HepG2 (cell line): ENCODE results near the gene CALR. TPM values are rescaled to one million over a fixed set of nuclear protein-coding genes. Genes with fewer than 3 reads are reported as not detected.

Experiments
- ELF3 ChIP-seq: IDR thresholded peaks from 2 replicates; pipeline ENCODE4 v1.6.1; 2016; ENCODE audit warnings: missing genetic modification reagents, missing compliant biosample characterization
- KDM5B ChIP-seq: sonication (generic); formaldehyde crosslinking; IDR thresholded peaks from 2 replicates; pipeline ENCODE4 v1.4.0; 2020; ENCODE audit warnings: missing genetic modification reagents, mild to moderate bottlenecking, borderline replicate concordance
- MYC ChIP-seq: sonication (generic); formaldehyde crosslinking; IDR thresholded peaks from 2 replicates; pipeline ENCODE4 v1.9.0; 2021; ENCODE audit warnings: missing genetic modification reagents, borderline replicate concordance
- PAXIP1 ChIP-seq: sonication (generic); formaldehyde crosslinking; conservative IDR thresholded peaks from 2 replicates; pipeline ENCODE4 v1.4.0; 2020; ENCODE audit warnings: mild to moderate bottlenecking, missing genetic modification reagents, moderate library complexity
- SRSF9 ChIP-seq: fragments of 200-400 bp; formaldehyde crosslinking; IDR thresholded peaks from 2 replicates; pipeline ENCODE4 v1.6.1; 2018; ENCODE audit warnings: borderline replicate concordance, mild to moderate bottlenecking, low read depth, low read length; ENCODE audit not compliant: insufficient read depth, poor library complexity, severe bottlenecking
- TBX2 ChIP-seq: sonication (generic); formaldehyde crosslinking; IDR thresholded peaks from 2 replicates; pipeline ENCODE4 v1.5.0; 2020; ENCODE audit warnings: missing genetic modification reagents, mild to moderate bottlenecking, borderline replicate concordance
- ZNF432 ChIP-seq: sonication (generic); formaldehyde crosslinking; IDR thresholded peaks from 2 replicates; pipeline ENCODE4 v1.5.0; 2020; ENCODE audit warnings: missing genetic modification reagents, mild to moderate bottlenecking, borderline replicate concordance
- ZNF570 ChIP-seq: sonication (generic); formaldehyde crosslinking; IDR thresholded peaks from 2 replicates; pipeline ENCODE4 v1.4.0; 2020; ENCODE audit warnings: mild to moderate bottlenecking, missing genetic modification reagents, borderline replicate concordance
- polyA plus RNA-seq, 8 experiments: library from polyadenylated mRNA; depleted of rRNA in 3 of 8; stranded (reverse) in 7 of 8; unstranded in 1 of 8; fragments of >200 nt; fragmentation: Illumina TruSeq in 4 of 8; extraction: Trizol in 4 of 8; gene quantifications; 2 replicates each; pipeline versions ENCODE4 v1.2.1 to v1.2.3, GENCODE V29; 2011 to 2016; ENCODE audit warnings: low read depth in 4 of 8, missing spikeins in 1 of 8, mixed read lengths in 1 of 8; ENCODE audit not compliant: insufficient read depth in 1 of 8
- total RNA-seq, 5 experiments: library from RNA; depleted of rRNA; stranded (reverse); fragments of >200 nt; fragmentation: Illumina TruSeq; extraction: Trizol; gene quantifications; 2 replicates each; pipeline ENCODE4 v1.2.3, GENCODE V29; 2016; ENCODE audit warnings: low read depth in 1 of 5
- TF ChIP-seq, protein P1 (sequence below), 2 experiments: fragments of 450-650 bp in 1 of 2; sonication (generic) in 1 of 2; formaldehyde crosslinking in 1 of 2; IDR thresholded peaks; 2 replicates each; pipeline versions ENCODE4 v1.6.1 to v1.8.0; 2016 to 2022; ENCODE audit warnings: antibody characterized with exemption in 1 of 2, mild to moderate bottlenecking in 1 of 2, missing genetic modification reagents in 1 of 2
- TF ChIP-seq, protein P2 (sequence below): sonication (generic); formaldehyde crosslinking; IDR thresholded peaks from 2 replicates; pipeline ENCODE4 v1.9.0; 2021; ENCODE audit warnings: missing genetic modification reagents, mild to moderate bottlenecking, borderline replicate concordance
- TF ChIP-seq, protein P3 (sequence below): sonication (generic); formaldehyde crosslinking; conservative IDR thresholded peaks from 2 replicates; pipeline ENCODE4 v1.4.0; 2020; ENCODE audit warnings: missing genetic modification reagents

The CALR gene
- total and polyA plus RNA-seq, 2 of the 13 experiments (the other 11 are each of a cell fraction or from before 2014, with no cell fraction given), result 898 to 934 TPM

DNA sequence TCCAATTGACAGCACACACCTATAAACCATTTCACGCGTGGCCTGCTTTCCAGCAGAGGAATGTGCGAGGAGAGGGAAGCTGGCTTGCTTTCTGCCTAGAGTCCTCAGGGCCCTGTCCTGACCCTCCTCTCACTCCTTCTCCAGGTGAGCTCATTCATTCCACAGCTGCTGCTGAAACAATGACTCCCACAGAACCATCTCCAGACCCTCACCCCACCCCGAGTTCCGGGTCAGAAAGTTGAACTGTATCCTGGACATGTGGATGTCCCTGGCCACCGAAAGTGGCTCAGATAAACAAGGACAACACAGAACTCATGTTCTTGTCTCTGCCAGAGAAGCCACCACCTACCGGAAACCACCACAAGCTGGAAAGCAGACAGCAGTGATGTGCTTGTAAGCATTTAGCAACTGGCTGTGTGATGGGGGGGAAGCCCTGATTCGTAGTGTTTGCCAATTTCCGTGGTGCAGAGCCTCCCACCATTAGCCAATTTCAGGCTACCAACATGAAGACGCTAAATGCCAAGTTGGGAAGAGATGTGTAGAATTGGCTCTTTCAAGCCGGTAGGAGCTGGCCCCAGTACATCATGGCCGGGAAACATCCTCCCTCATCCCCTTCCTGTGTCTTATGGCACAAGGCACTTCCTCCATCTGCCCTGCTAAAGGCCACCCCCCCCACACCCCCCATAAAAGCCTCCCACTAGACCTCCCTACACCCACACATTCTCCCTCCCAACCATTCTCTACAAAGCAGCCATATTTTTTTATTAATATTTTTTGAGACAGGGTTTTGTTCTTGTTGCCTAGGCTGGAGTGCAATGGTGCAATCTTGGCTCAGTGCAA is 24.3 kb upstream of the CALR start (continued):
- TF ChIP-seq, protein P1, sequence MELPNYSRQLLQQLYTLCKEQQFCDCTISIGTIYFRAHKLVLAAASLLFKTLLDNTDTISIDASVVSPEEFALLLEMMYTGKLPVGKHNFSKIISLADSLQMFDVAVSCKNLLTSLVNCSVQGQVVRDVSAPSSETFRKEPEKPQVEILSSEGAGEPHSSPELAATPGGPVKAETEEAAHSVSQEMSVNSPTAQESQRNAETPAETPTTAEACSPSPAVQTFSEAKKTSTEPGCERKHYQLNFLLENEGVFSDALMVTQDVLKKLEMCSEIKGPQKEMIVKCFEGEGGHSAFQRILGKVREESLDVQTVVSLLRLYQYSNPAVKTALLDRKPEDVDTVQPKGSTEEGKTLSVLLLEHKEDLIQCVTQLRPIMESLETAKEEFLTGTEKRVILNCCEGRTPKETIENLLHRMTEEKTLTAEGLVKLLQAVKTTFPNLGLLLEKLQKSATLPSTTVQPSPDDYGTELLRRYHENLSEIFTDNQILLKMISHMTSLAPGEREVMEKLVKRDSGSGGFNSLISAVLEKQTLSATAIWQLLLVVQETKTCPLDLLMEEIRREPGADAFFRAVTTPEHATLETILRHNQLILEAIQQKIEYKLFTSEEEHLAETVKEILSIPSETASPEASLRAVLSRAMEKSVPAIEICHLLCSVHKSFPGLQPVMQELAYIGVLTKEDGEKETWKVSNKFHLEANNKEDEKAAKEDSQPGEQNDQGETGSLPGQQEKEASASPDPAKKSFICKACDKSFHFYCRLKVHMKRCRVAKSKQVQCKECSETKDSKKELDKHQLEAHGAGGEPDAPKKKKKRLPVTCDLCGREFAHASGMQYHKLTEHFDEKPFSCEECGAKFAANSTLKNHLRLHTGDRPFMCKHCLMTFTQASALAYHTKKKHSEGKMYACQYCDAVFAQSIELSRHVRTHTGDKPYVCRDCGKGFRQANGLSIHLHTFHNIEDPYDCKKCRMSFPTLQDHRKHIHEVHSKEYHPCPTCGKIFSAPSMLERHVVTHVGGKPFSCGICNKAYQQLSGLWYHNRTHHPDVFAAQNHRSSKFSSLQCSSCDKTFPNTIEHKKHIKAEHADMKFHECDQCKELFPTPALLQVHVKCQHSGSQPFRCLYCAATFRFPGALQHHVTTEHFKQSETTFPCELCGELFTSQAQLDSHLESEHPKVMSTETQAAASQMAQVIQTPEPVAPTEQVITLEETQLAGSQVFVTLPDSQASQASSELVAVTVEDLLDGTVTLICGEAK (IDR thresholded peaks at IDR 0.05), result no peak
- TF ChIP-seq, protein P1 (CRISPR knock-in tag; IDR thresholded peaks at IDR 0.05), result no peak
- TF ChIP-seq PAXIP1 (CRISPR knock-in tag), result 0 out of 2 replicates have a peak, but pooled peaks have one; percentile 45
- no peak for TF ChIP-seq ZNF432 (CRISPR knock-in tag)
- peak; percentile 57; the same call in 1 of the 2 replicates for TF ChIP-seq MYC
- TF ChIP-seq ELF3 (CRISPR knock-in tag), result peak; percentile 53
- TF ChIP-seq, protein P2, sequence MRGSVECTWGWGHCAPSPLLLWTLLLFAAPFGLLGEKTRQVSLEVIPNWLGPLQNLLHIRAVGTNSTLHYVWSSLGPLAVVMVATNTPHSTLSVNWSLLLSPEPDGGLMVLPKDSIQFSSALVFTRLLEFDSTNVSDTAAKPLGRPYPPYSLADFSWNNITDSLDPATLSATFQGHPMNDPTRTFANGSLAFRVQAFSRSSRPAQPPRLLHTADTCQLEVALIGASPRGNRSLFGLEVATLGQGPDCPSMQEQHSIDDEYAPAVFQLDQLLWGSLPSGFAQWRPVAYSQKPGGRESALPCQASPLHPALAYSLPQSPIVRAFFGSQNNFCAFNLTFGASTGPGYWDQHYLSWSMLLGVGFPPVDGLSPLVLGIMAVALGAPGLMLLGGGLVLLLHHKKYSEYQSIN, result no peak
- no peak for TF ChIP-seq ZNF570 (CRISPR knock-in tag)
- TF ChIP-seq SRSF9, result no peak
- no peak for TF ChIP-seq KDM5B
- no peak for TF ChIP-seq TBX2 (CRISPR knock-in tag)
- TF ChIP-seq, protein P3, sequence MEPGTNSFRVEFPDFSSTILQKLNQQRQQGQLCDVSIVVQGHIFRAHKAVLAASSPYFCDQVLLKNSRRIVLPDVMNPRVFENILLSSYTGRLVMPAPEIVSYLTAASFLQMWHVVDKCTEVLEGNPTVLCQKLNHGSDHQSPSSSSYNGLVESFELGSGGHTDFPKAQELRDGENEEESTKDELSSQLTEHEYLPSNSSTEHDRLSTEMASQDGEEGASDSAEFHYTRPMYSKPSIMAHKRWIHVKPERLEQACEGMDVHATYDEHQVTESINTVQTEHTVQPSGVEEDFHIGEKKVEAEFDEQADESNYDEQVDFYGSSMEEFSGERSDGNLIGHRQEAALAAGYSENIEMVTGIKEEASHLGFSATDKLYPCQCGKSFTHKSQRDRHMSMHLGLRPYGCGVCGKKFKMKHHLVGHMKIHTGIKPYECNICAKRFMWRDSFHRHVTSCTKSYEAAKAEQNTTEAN (CRISPR knock-in tag), result no peak
